NCI-H345 (cell line): ENCODE data around the gene ZNF598.
"Not testable (repeated sequence)": the region's sequence is repeated elsewhere in the genome, so short reads cannot be mapped to it uniquely, and the experiment has no call there.

ENCODE experiments used
- DNase-seq: peaks from one replicate; lab custom pipeline; 2025; lab: John Stamatoyannopoulos, UW

The ZNF598 gene

GRCh38 chr16:1975432-1976215 lies 34.0 kb downstream of the ZNF598 start:
- no peak for DNase-seq

DNA sequence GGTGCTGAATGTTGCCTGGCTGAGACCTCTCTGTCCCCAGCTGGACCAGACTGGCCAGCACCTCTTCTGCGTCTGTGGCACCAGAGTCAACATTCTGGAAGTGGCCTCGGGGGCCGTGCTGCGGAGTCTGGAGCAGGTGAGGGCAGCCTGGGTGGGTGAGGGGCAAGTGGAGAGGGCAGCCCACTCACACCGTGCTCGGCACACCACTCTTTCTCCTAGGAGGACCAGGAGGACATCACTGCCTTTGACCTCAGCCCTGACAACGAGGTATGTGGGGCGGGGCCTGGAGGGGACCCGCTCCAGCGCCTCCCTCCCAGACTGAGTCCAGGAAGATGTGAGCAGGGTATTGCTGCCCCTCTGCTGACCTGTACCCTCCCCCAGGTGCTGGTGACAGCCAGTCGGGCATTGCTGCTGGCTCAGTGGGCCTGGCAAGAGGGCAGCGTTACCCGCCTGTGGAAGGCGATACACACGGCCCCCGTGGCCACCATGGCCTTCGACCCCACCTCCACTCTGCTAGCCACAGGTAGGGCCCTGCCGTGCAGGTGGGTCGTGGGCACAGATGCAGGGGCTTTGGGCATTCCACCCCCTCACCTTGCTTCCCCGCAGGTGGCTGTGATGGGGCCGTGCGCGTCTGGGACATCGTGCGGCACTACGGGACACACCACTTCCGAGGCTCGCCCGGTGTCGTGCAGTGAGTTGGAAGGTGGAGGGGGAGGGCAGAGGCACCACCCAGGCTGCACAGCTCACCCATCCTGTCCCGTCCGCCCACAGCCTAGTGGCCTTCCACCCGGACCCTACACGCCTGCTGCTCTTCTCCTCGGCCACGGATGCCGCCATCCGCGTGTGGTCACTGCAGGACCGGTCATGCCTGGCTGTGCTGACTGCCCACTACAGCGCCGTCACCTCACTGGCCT lies 35.2 kb downstream of the ZNF598 start:
- no peak for DNase-seq

DNA sequence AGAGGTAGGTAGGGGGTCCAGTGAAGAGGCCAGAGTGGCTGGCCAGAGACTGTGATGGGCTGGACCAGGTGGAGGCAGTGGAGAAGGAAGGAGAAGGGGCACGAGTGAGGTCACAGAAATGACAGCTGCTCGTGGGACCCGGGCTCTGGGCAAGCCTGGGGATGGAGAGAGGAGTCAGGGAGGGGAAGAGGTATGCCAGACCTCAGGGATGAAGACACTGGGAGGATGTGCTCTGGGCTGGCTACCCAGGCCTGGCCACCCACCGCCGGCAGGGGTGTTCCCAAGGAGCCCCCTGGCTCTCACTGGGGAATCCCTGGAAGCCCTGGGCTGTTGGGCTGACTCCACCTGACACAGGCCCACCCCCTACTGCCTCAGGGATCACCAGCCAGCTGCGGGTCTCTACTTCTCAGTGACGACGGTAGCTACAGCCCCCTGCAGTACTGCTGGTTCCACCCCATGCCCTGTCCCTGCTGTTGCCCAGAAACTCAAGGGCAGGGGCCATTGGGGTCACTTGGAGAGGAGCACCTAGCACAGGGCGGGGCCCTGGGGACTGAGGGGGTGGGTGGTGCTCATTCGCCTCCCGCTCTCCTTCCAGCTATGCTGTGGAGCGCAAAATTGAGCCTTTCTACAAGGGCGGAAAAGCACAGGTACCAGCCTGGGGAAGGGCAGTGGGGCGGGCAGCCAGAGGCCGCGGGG lies 36.0 kb downstream of the ZNF598 start:
- DNase-seq: no peak

DNA sequence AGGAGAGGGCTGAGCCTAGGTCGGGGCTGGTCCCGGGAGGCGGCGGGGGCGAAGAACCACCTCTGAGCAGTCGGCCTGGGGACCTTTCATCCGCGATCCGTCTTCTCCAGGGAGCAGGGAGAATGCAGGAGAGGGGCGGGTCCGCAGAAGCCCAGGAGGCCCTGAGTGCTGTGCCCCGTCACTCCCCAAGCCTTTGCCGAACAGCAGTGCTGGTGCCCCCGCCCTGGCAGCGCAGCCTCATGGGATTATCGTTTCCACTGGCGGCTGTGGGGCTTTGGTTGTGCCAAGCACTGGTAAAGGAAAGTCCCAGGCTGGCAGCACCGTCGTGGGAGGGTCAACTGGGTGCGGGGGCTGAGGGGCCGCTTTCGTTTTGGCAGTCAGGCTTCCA lies 37.1 kb downstream of the ZNF598 start:
- DNase-seq: no peak

- DNase-seq: peak; percentile 94
These were observed 37.7 kb downstream of the ZNF598 start, which contains the start of gene TBL3 for GRCh38 chr16:1971796-1972489. TSS of gene TBL3 (plus strand) at chr16:1972053. CDS start at chr16:1972165, 112 bp downstream.

GRCh38 chr16:1968146-1968953 lies 41.3 kb downstream of the ZNF598 start:
- no peak for DNase-seq

DNA sequence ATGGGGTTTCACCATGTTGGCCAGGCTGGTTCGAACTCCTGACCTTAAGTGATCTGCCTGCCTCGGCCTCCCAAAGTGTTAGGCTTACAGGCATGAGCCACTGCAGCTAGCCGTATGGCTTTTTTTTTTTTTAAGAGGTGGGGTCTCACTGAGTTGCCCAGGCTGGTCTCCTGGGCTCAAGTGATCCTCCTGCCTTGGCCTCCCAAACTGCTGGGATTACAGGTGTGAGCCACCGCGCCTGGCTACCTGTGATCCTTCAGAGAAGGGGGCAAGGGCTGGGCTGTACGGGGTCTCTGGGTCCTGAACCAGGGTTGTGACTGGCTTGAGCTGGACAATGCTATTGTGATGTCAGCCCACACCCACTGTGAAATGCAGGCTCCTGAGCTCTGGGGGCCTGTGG lies 43.2 kb downstream of the ZNF598 start, which contains the start of gene RNF151:
Gene RNF151, plus strand, starts transcription at position 397 of the 400 bp plus-strand sequence. CDS start 26 bp downstream, outside the sequence.
- DNase-seq: no peak

- no peak for DNase-seq
These were observed 44.1 kb downstream of the ZNF598 start for GRCh38 chr16:1965396-1966001.

DNA sequence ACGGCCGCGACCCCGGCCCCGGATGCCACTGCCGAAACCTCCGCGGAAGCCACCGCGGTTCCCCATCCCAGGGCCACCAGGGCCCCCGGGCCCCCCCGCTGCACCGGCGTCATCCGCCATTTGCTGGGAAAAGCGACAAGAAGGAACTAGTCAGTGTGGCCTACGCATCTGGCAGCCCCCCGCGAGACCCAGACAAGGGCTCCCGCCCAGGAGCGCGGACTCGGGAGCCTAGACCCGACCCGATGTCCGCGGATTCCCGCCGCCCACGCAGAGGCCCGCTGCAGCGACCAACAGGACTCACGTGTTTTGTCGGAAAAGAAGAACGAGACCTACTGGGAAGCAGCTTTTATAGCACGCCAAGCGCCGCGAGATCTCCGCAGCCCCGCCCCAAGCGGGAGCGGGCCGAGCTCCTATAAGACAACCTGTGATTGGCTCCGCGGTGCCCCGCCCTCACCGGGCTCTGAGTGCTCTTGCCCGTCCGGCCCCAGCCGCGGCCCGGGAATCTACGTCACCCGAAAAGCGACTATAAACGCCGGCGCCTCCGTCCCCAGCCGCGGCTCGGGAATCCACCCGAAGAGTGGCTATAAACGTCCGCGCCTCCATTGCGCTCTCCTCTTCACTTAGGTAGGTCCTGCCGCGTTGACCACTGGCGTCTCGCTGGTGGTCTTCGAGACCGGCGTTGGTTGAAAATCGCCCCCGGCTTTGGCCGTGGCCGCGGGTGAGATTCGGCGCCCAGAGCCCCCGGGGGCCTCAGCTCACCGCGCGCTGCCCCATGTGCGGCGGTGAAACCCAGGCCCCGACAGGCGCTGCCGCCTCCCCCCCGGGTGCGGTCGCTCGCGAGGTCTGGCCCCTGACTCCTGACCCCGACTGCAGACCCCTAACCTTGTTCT lies 44.9 kb downstream of the ZNF598 start, which contains the start of gene RPS2:
Gene RPS2, minus strand, starts transcription at position 321 of the 890 bp plus-strand sequence. Its CDS starts 201 bp downstream, at position 120.
- DNase-seq: peak; percentile 99

- no peak for DNase-seq
These were observed 45.7 kb downstream of the ZNF598 start for GRCh38 chr16:1963806-1964505.

DNA sequence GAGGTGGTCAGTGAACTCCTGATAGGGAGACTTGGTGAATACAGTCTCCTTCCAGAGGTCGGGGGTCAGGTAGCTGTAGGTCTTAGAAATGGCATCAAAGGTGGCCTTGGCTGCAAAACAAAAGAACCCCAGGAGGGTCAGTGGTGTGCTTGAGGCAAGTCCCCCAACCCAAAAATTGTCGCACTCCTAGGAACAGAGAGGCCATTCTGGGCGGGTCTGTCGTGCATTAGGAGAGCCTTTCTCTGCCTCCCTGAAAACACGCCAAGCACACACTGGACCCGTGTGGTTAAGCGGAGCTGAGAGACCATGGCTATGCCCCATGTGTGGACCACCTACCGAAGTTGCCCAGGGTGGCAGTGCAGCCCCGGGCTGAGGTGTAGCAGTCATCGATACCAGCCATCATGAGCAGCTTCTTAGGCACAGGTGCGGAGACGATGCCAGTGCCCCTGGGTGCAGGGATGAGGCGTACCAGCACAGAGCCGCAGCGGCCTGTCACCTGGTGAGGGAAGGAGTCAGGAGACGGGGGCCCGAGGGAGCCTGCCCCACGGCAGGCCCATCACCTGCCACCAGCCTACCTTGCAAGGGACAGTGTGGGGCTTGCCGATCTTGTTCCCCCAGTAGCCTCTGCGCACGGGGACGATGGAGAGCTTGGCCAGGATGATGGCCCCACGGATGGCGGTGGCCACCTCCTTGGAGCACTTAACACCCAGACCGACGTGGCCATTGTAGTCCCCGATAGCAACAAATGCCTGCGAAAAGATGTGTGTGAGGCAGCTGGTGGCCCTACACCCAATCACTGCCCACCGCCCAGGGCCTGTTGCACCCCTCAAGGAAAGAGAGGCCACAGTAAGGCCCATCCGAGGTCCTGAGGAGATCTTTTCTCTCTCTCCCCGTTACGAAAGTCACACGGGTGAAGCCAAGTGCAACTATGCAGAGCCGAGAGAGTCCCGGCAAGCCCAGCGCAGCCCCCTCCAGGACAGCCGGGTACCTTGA lies 47.2 kb downstream of the ZNF598 start:
- not testable (repeated sequence) for DNase-seq

- DNase-seq: no peak
These were observed 48.0 kb downstream of the ZNF598 start for GRCh38 chr16:1961651-1962067.

GRCh38 chr16:1960665-1961630 lies 48.7 kb downstream of the ZNF598 start:
- peak; percentile 68 for DNase-seq

DNA sequence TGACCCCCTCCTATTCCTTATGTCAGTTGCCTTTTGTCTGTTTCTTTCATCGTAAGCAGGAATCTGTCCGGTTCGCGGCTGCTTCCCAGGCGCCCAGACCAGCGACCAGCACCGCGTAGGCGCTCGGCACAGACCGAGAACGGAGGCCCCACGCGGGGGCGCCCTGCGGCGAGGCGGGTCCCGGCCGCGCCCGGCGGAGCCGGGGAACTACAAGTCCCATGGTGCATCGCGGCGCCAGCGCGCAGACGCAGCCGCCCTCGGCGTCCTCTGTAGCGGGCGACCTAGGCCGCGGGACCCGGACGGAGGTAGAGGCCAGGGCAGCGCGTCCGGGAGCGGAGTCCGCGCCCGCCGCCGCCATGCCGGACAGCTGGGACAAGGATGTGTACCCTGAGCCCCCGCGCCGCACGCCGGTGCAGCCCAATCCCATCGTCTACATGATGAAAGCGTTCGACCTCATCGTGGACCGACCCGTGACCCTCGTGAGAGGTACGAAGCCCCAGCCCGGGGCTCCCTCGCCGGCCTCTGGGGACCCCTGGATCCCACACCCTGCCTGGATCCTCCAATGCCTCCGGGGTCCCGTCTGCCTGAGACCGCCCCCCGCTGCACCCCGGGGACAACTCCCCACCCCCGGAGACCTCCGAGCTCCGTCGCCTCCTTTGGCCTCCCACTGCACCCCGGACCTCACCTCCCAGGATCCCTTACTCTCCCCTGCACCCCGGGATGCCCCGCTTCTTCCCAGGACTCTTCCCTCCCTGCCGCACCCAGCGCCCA lies 50.2 kb downstream of the ZNF598 start, which contains the start of gene NDUFB10:
Gene NDUFB10, plus strand, starts transcription at position 270 of the 771 bp plus-strand sequence. Its CDS starts 87 bp downstream, at position 357.
- peak; percentile 87 for DNase-seq

DNA sequence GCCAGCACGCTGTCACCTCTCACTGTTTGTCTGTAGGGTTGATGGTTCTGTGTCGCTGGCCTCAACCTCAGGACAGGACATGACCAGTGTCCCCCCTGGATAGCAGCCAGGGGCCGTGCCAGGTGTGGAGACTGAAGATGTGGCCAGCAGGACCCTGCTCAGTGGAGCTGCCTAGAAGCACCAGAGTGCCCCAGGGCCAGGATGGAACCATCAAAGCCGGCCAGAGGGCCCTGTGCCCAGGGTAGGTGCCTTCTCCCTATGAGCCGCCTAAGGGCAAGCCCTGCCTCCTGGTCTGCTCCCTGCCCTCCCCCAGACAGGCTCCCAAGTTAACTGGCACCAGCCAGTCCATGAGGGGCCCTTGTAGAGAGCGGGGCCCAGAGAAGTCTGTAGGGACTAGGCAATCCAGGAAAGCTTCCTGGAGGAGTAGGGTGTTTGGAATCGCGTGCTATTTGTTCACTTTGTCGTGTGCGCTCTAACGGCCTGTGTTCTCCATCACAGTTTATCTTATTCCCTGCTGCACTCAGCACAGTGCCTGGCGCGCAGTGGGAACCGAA lies 50.8 kb downstream of the ZNF598 start:
- no peak for DNase-seq
